ENCODE measurements around the gene NNAT. TPM values are rescaled to one million over a fixed set of nuclear protein-coding genes. Genes with fewer than 3 reads are reported as not detected.
"Not testable (repeated sequence)": the region's sequence is repeated elsewhere in the genome, so short reads cannot be mapped to it uniquely, and the experiment has no call there.

NNAT gene
- total and polyA plus RNA-seq, 4 experiments from 2014 or later: not detected

- no peaks in the 10 kb centered on the region for H3K4me1 ChIP-seq (ENCODE audit: insufficient read depth, low read length)
- H3K9me3 ChIP-seq (ENCODE audit: control insufficient read depth in 1 of 2, low read length in 2 of 2): no peaks in the 10 kb centered on the region
- no peak overlapping the region for H3K27ac Mint-ChIP-seq
- intact Hi-C loops (cut with micrococcal nuclease): no loop called here
- CTCF ChIA-PET (ENCODE audit: partially characterized antibody): no interaction called here
- no peak overlapping the region for H3K4me3 ChIP-seq (ENCODE audit: low read length in 2 of 2)
- H3K27me3 Mint-ChIP-seq: peaks cover 10 to 13% of the 10 kb centered on the region in 2 donors
- no peak for DNase-seq
- H3K36me3 Mint-ChIP-seq: no peaks in the 10 kb centered on the region
- no peaks in the 10 kb centered on the region for H3K4me1 Mint-ChIP-seq
- POLR2A ChIA-PET (ENCODE audit: partially characterized antibody): no interaction called here
- no peaks in the 10 kb centered on the region for H3K27me3 ChIP-seq (ENCODE audit: insufficient read depth, low read length)
- no peak overlapping the region for H3K27ac ChIP-seq (ENCODE audit: low read depth, low read length)
- H3K4me3 Mint-ChIP-seq: no peak overlapping the region
- peaks cover 0 to 4% (median 0%) of the 10 kb centered on the region in 8 donors for H3K9me3 Mint-ChIP-seq
- no peaks in the 10 kb centered on the region for H3K36me3 ChIP-seq (ENCODE audit: insufficient read depth, low read length)
Observed at GRCh38 chr20:37552415-37552814, 31.4 kb downstream of the NNAT start.

- intact Hi-C loops (cut with micrococcal nuclease); H3K4me1 Mint-ChIP-seq; H3K36me3 Mint-ChIP-seq; H3K36me3 ChIP-seq (ENCODE audit: insufficient read depth, low read length); H3K9me3 Mint-ChIP-seq; H3K27me3 ChIP-seq (ENCODE audit: insufficient read depth, low read length); H3K27ac Mint-ChIP-seq; DNase-seq; H3K4me3 Mint-ChIP-seq; H3K27ac ChIP-seq (ENCODE audit: low read depth, low read length); H3K4me1 ChIP-seq (ENCODE audit: insufficient read depth, low read length); H3K9me3 ChIP-seq (ENCODE audit: control insufficient read depth in 1 of 2, low read length in 2 of 2); H3K4me3 ChIP-seq (ENCODE audit: low read length in 2 of 2): not testable (repeated sequence)
- peaks cover 10 to 15% of the 10 kb centered on the region in 2 donors for H3K27me3 Mint-ChIP-seq
- CTCF ChIA-PET (ENCODE audit: partially characterized antibody): interaction anchor here (1.0 to 1.1 kb wide), 3 partner anchors 7 to 456 kb away, joined by 3 to 7 read pairs (median 3); no protein-coding TSS in a partner anchor
- POLR2A ChIA-PET (ENCODE audit: partially characterized antibody): interaction anchor here (0.6 kb wide), 1 partner anchor 8 kb away, joined by 3 read pairs; no protein-coding TSS in a partner anchor
Observed at GRCh38 chr20:37554721-37555298, 33.8 kb downstream of the NNAT start.

- H3K27ac ChIP-seq (ENCODE audit: low read depth, low read length): no peak overlapping the region
- H3K27me3 ChIP-seq (ENCODE audit: insufficient read depth, low read length): no peaks in the 10 kb centered on the region
- H3K9me3 ChIP-seq (ENCODE audit: control insufficient read depth in 1 of 2, low read length in 2 of 2): no peaks in the 10 kb centered on the region
- no peak overlapping the region for H3K4me3 ChIP-seq (ENCODE audit: low read length in 2 of 2)
- peaks cover 10 to 18% of the 10 kb centered on the region in 2 donors for H3K27me3 Mint-ChIP-seq
- no peaks in the 10 kb centered on the region for H3K9me3 Mint-ChIP-seq
- H3K36me3 Mint-ChIP-seq: no peaks in the 10 kb centered on the region
- H3K4me3 Mint-ChIP-seq: no peak overlapping the region
- H3K4me1 Mint-ChIP-seq: no peaks in the 10 kb centered on the region
- intact Hi-C loops (cut with micrococcal nuclease): no loop called here
- POLR2A ChIA-PET (ENCODE audit: partially characterized antibody): no interaction called here
- DNase-seq: no peak
- CTCF ChIA-PET (ENCODE audit: partially characterized antibody): no interaction called here
- peak overlapping the region in 1 of 7 donors; percentile 24 for H3K27ac Mint-ChIP-seq
- H3K4me1 ChIP-seq (ENCODE audit: insufficient read depth, low read length): no peaks in the 10 kb centered on the region
- no peaks in the 10 kb centered on the region for H3K36me3 ChIP-seq (ENCODE audit: insufficient read depth, low read length)
Observed at GRCh38 chr20:37556538-37556937, 35.5 kb downstream of the NNAT start.

GRCh38 chr20:37558306-37558705 is 37.3 kb downstream of the NNAT start:
- Histone ChIP-seq H3K27me3 (ENCODE audit: insufficient read depth, low read length) (no peaks in the 10 kb centered on the region), H3K4me1 (ENCODE audit: insufficient read depth, low read length) (no peaks in the 10 kb centered on the region), H3K4me3 (ENCODE audit: low read length in 2 of 2) (no peak overlapping the region), H3K9me3 (ENCODE audit: control insufficient read depth in 1 of 2, low read length in 2 of 2) (no peaks in the 10 kb centered on the region), H3K36me3 (ENCODE audit: insufficient read depth, low read length) (no peaks in the 10 kb centered on the region), H3K27ac (ENCODE audit: low read depth, low read length) (no peak overlapping the region)
- Mint-ChIP-seq H3K9me3 (no peaks in the 10 kb centered on the region), H3K27ac (no peak overlapping the region), H3K36me3 (no peaks in the 10 kb centered on the region), H3K4me1 (no peaks in the 10 kb centered on the region), H3K4me3 (no peak overlapping the region), H3K27me3 (peaks cover 18 to 22% of the 10 kb centered on the region in 2 donors)
- ChIA-PET POLR2A (ENCODE audit: partially characterized antibody) (no interaction called here), CTCF (ENCODE audit: partially characterized antibody) (no interaction called here)
- no peak for DNase-seq
- intact Hi-C loops (cut with micrococcal nuclease): no loop called here

- Mint-ChIP-seq H3K36me3 (no peaks in the 10 kb centered on the region), H3K4me1 (no peaks in the 10 kb centered on the region), H3K27ac (no peak overlapping the region), H3K9me3 (no peaks in the 10 kb centered on the region), H3K4me3 (no peak overlapping the region), H3K27me3 (peaks cover 23 to 27% of the 10 kb centered on the region in 2 donors)
- DNase-seq: no peak
- H3K4me3 ChIP-seq (ENCODE audit: low read length in 2 of 2): no peak overlapping the region
- H3K9me3 ChIP-seq (ENCODE audit: control insufficient read depth in 1 of 2, low read length in 2 of 2): no peaks in the 10 kb centered on the region
- H3K36me3 ChIP-seq (ENCODE audit: insufficient read depth, low read length): no peaks in the 10 kb centered on the region
- ChIA-PET CTCF (ENCODE audit: partially characterized antibody) (no interaction called here), POLR2A (ENCODE audit: partially characterized antibody) (no interaction called here)
- H3K27ac ChIP-seq (ENCODE audit: low read depth, low read length): no peak overlapping the region
- H3K4me1 ChIP-seq (ENCODE audit: insufficient read depth, low read length): no peaks in the 10 kb centered on the region
- H3K27me3 ChIP-seq (ENCODE audit: insufficient read depth, low read length): peaks cover 4% of the 10 kb centered on the region
- intact Hi-C loops (cut with micrococcal nuclease): no loop called here
Observed at GRCh38 chr20:37558779-37559178, 37.7 kb downstream of the NNAT start.

GRCh38 chr20:37559312-37560027 is 38.4 kb downstream of the NNAT start:
- ChIA-PET CTCF (ENCODE audit: partially characterized antibody) (no interaction called here), POLR2A (ENCODE audit: partially characterized antibody) (no interaction called here)
- no peak for DNase-seq
- Histone ChIP-seq H3K9me3 (ENCODE audit: control insufficient read depth in 1 of 2, low read length in 2 of 2) (no peaks in the 10 kb centered on the region), H3K27me3 (ENCODE audit: insufficient read depth, low read length) (peaks cover 10% of the 10 kb centered on the region), H3K27ac (ENCODE audit: low read depth, low read length) (no peak overlapping the region), H3K4me3 (ENCODE audit: low read length in 2 of 2) (no peak overlapping the region), H3K4me1 (ENCODE audit: insufficient read depth, low read length) (no peaks in the 10 kb centered on the region), H3K36me3 (ENCODE audit: insufficient read depth, low read length) (no peaks in the 10 kb centered on the region)
- Mint-ChIP-seq H3K36me3 (no peaks in the 10 kb centered on the region), H3K27ac (no peak overlapping the region), H3K9me3 (no peaks in the 10 kb centered on the region), H3K4me1 (no peaks in the 10 kb centered on the region), H3K27me3 (peaks cover 22 to 29% of the 10 kb centered on the region in 2 donors), H3K4me3 (no peak overlapping the region)
- intact Hi-C loops (cut with micrococcal nuclease): loop anchor here (5.0 kb wide), 1 partner anchor 433 kb away; no protein-coding TSS in a partner anchor

- Mint-ChIP-seq H3K4me1 (no peaks in the 10 kb centered on the region), H3K9me3 (no peaks in the 10 kb centered on the region), H3K36me3 (no peaks in the 10 kb centered on the region), H3K4me3 (no peak overlapping the region), H3K27ac (no peak overlapping the region), H3K27me3 (peaks cover 27 to 37% of the 10 kb centered on the region in 2 donors)
- Histone ChIP-seq H3K27ac (ENCODE audit: low read depth, low read length) (no peak overlapping the region), H3K4me3 (ENCODE audit: low read length in 2 of 2) (no peak overlapping the region), H3K36me3 (ENCODE audit: insufficient read depth, low read length) (no peaks in the 10 kb centered on the region), H3K27me3 (ENCODE audit: insufficient read depth, low read length) (peaks cover 16% of the 10 kb centered on the region), H3K9me3 (ENCODE audit: control insufficient read depth in 1 of 2, low read length in 2 of 2) (no peaks in the 10 kb centered on the region), H3K4me1 (ENCODE audit: insufficient read depth, low read length) (no peaks in the 10 kb centered on the region)
- no peak for DNase-seq
- ChIA-PET CTCF (ENCODE audit: partially characterized antibody) (no interaction called here), POLR2A (ENCODE audit: partially characterized antibody) (no interaction called here)
- intact Hi-C loops (cut with micrococcal nuclease): loop anchor here (5.0 kb wide), 1 partner anchor 432 kb away; no protein-coding TSS in a partner anchor
Observed at GRCh38 chr20:37560629-37561028, 39.6 kb downstream of the NNAT start.
